NB4 (cell line): ENCODE measurements around the gene PATJ.
A peak's percentile ranks its signal among the peaks of the same experiment; 100 is the strongest.
"Not testable (repeated sequence)": the region's sequence is repeated elsewhere in the genome, so short reads cannot be mapped to it uniquely, and the experiment has no call there.

Source experiments
- DNase-seq: peaks from one replicate; pipeline ENCODE4 v3.0.0; 2010; ENCODE audit warnings: low read depth
- H3K4me3 ChIP-seq: one replicate; pipeline ENCODE4 v1.5.1; 2011; ENCODE audit warnings: mild to moderate bottlenecking, low read depth, low read length, moderate library complexity
- MYC ChIP-seq: IDR thresholded peaks from 2 replicates; pipeline ENCODE4 v1.6.1; 2011; ENCODE audit warnings: low read depth, low read length
- POLR2A ChIP-seq: IDR thresholded peaks from 2 replicates; pipeline ENCODE4 v1.6.1; 2011; ENCODE audit warnings: mild to moderate bottlenecking; ENCODE audit not compliant: insufficient read length; ENCODE audit errors: extremely low read depth
- TF ChIP-seq, protein P1 (sequence below): IDR thresholded peaks from 2 replicates; pipeline ENCODE4 v1.6.1; 2011; ENCODE audit warnings: low read depth, low read length
- TF ChIP-seq, protein P2 (sequence below): IDR thresholded peaks from one replicate; pipeline ENCODE4 v1.5.1; 2012; ENCODE audit warnings: low read depth, low read length

Gene PATJ

DNA sequence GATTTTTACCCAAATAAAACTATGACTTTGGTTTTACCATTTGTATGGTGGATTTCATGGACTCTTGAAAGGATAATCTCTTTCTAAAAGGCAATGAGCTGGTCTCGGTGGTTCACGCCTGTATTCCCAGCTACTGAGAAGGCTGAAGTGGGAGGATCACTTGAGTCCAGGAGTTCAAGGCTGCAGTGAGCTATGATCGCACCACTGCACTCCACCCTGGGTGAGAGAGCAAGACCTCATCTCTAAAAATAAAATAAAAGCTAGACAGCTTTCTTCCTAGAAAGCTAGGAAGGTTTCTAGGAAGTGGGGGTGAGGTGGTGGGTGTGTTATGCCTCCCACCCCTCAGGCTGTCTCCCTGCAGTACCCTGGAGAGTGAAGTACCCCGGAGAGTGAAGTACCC is 398.4 kb downstream of the PATJ start:
- no peak for DNase-seq
- TF ChIP-seq, protein P1, sequence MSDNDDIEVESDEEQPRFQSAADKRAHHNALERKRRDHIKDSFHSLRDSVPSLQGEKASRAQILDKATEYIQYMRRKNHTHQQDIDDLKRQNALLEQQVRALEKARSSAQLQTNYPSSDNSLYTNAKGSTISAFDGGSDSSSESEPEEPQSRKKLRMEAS, result no peak
- TF ChIP-seq MYC (no peak), POLR2A (no peak)
- TF ChIP-seq, protein P2, sequence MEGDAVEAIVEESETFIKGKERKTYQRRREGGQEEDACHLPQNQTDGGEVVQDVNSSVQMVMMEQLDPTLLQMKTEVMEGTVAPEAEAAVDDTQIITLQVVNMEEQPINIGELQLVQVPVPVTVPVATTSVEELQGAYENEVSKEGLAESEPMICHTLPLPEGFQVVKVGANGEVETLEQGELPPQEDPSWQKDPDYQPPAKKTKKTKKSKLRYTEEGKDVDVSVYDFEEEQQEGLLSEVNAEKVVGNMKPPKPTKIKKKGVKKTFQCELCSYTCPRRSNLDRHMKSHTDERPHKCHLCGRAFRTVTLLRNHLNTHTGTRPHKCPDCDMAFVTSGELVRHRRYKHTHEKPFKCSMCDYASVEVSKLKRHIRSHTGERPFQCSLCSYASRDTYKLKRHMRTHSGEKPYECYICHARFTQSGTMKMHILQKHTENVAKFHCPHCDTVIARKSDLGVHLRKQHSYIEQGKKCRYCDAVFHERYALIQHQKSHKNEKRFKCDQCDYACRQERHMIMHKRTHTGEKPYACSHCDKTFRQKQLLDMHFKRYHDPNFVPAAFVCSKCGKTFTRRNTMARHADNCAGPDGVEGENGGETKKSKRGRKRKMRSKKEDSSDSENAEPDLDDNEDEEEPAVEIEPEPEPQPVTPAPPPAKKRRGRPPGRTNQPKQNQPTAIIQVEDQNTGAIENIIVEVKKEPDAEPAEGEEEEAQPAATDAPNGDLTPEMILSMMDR, result no peak
- H3K4me3 ChIP-seq, result no peak overlapping the region

DNA sequence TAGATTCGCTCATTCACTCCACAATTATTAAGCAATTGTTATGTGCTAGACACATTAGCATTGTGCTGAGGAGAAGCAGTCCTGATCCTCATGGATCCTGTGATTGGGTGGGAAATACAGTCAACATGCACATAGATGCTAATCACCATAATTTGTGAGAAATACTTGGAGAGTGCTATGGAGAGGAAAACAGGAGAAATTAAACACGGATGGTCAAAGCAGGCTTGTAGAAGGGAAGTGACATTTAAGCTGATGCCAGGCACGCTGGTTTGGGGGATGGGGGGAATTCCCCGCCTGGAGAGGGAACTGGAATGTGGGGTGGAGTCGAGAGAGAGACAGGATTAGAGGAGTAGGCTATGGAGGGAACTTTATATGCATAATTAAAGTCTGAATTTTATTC is 400.2 kb downstream of the PATJ start:
- TF ChIP-seq MYC, result no peak
- no peak for TF ChIP-seq POLR2A
- TF ChIP-seq, protein P1, result no peak
- TF ChIP-seq, protein P2, result no peak
- no peak for DNase-seq
- no peak overlapping the region for H3K4me3 ChIP-seq

DNA sequence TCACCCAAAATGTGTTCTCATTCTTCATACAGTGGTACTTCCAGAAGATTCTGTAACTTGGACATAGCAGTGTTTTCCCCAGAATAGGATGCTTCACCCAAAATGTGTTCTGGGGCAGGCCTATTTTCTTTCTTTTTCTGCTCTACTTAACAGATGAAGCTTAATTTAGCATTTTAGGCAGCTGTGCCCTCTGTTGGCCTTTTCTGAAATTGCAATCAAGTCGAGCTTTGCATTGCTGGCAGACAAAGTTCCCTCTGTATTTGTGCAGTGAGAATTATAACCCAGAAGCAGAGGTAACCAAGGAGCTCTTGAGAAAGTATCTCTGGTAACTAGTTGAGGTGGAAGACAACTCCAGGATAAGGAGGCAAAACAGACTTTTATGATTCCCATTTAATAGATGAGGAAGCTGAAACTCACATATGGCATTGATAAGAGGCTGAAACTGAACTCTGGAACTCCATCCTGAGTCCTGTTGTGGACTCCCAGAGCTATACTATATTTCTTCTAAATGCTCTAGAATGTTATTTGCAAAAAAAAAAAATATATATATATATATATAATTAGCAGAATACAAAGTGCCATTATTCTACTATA is 402.1 kb downstream of the PATJ start:
- no peak for TF ChIP-seq MYC
- TF ChIP-seq, protein P2, result peak; percentile 70
- H3K4me3 ChIP-seq, result no peak overlapping the region
- DNase-seq, result peak; percentile 40

DNA sequence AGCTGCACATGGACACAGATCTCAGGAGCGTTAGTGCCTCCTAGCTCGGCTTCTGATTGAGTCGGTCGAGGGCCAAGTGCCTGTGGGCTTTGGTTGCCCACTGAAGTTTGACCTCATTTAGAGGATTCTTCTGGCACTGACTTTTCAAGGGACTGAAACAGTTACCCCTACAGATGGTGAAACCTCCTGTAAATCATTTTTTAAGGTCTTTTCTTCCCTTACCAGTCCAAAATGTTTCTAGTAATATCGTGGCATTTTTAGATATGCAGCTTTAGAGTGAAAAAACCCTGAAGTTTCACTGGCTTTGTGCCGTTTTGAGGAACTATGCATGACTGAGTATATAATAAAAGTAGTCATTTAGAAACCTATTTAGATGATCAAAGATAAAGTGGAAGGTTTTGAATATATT is 417.7 kb downstream of the PATJ start:
- no peak overlapping the region for H3K4me3 ChIP-seq
- DNase-seq, result no peak
- TF ChIP-seq, protein P2, result no peak
- TF ChIP-seq MYC, result no peak
- no peak for TF ChIP-seq POLR2A
- TF ChIP-seq, protein P1, result no peak

DNA sequence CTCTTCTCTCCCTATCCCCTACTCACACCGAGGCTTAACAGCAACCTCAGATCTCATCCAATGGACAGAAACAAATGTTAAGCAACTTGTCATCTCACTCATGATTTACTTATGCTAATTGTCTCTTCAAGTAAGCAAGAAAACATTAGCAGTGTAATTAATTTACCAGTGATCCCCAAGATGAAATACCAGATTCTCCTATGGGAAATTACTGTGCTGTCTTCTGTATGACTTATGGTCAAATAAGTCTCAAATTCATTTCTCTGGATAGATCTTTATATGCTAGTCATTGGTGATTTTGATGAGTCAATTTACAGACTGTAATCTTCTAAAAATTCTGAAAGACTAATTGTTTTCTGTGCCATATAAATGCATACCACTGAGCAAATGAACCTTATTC is 419.4 kb downstream of the PATJ start:
- DNase-seq, result no peak
- H3K4me3 ChIP-seq, result no peak overlapping the region
- TF ChIP-seq MYC (no peak), POLR2A (no peak)
- TF ChIP-seq, protein P1, result no peak

DNA sequence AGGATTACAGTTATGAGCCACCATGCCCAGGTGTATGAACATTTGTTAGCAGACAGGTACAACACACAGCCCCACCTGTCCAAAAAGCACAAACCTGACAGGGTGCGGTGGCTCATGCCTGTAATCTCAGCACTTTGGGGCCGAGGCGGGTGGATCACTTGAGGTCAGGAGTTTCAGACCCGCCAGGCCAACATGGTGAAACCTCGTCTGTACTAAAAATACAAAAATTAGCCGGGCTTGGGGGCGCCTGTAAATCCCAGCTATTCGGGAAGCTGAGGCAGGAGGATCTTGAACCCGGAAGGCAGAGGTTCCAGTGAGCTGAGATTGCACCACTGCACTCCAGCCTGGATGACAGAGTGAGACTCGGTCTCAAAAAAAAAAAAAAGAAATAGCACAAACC is 428.1 kb downstream of the PATJ start:
- H3K4me3 ChIP-seq, DNase-seq: not testable (repeated sequence)

DNA sequence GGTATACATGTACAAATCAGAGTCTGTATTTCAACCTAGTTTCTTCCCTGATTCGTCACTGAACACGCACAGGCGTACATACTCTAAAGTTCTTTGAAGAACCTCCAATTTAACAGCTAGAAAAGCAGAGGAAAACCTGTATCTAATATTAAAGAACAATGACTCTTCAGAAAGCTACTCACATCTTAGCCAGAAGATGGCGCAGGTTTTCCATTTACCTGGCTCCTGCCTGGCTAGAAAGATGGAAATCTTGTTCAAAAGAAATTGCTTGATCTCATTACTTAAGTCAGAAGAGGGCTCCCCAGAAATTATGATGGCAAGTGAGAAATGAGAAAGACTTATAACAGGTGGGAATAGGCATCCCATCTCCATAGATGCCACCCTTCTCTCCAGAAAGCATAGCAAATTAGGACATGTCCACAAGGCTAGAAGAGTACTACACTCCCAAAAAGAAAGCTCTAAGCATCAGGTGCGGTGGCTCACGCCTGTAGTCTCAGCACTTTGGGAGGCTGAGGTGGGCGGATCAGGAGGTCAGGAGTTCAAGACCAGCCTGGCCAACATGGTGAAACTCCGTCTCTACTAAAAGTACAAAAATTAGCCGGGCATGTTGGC is 433.4 kb downstream of the PATJ start:
- TF ChIP-seq, protein P1, result no peak
- no peak for TF ChIP-seq MYC
- TF ChIP-seq, protein P2, result peak; percentile 49
- TF ChIP-seq POLR2A, result no peak
- peak; percentile 53 for DNase-seq
- no peak overlapping the region for H3K4me3 ChIP-seq
